AG09309 (cell line): Measurements from ENCODE around the gene ZKSCAN7.

Source experiments
- DNase-seq: peaks from one replicate; pipeline ENCODE4 v3.0.0-alpha.2; 2010; ENCODE audit warnings: low read depth
- H3K4me3 ChIP-seq: 2 replicates; pipeline ENCODE4 v1.5.1; 2011; ENCODE audit warnings: mild to moderate bottlenecking, low read depth, low read length, moderate library complexity; ENCODE audit not compliant: control insufficient read depth
- CTCF ChIP-seq: IDR thresholded peaks from 2 replicates; pipeline ENCODE4 v1.5.1; 2011; ENCODE audit warnings: mild to moderate bottlenecking, low read depth, low read length, inconsistent platforms; ENCODE audit not compliant: insufficient read depth, control insufficient read depth; ENCODE audit errors: missing control alignments

ZKSCAN7 gene

GRCh38 chr3:44601749-44602148 lies 46.8 kb downstream of the ZKSCAN7 start:
- TF ChIP-seq CTCF: no peak
- no peak for DNase-seq
- no peak overlapping the region for H3K4me3 ChIP-seq

GRCh38 chr3:44612678-44613077 lies 57.7 kb downstream of the ZKSCAN7 start:
- TF ChIP-seq CTCF: no peak

More at GRCh38 chr3:44612678-44613077, 57.7 kb downstream of the ZKSCAN7 start:
- H3K4me3 ChIP-seq: no peak overlapping the region
- no peak for DNase-seq
